Spleen (tissue), 7 donors: ENCODE results near the gene TBX3.

Experiments
- CTCF ChIP-seq, 11 experiments: fragments of 200-600 bp in 7 of 11; fragments of 450-650 bp in 4 of 11; sonication (generic) in 4 of 11; IDR thresholded peaks in 8 of 11; conservative IDR thresholded peaks in 3 of 11; 1 replicate in 7 of 11; 2 replicates in 4 of 11; pipeline versions ENCODE4 v1.4.0 to v1.8.0; 2016 to 2021; ENCODE audit warnings: antibody characterized with exemption in 11 of 11, inconsistent platforms in 4 of 11, mild to moderate bottlenecking in 1 of 11
- POLR2A ChIP-seq, 3 donors: fragments of 450-650 bp; IDR thresholded peaks; one replicate each; pipeline ENCODE4 v1.5.1; 2017; ENCODE audit warnings: antibody characterized with exemption in 3 of 3, mild to moderate bottlenecking in 1 of 3
- POLR2AphosphoS5 ChIP-seq, 3 donors: sonication (generic); formaldehyde crosslinking; IDR thresholded peaks; one replicate each; pipeline ENCODE4 v1.5.1; 2017; ENCODE audit warnings: antibody characterized with exemption in 3 of 3
- donor health status: DM: no; HTN: no; CAD: no; lungs with moderate emphysema.
- donor health status: DM: no; HTN: no; CAD: no.
- donor health status: DM: no; HTN: no; CAD: no.

- TF ChIP-seq CTCF (IDR thresholded peaks at IDR 0.05 in 8 of 11, conservative IDR thresholded peaks at IDR 0.05 in 3 of 11): no peak
- TF ChIP-seq POLR2AphosphoS5 (IDR thresholded peaks at IDR 0.05): no peak
- TF ChIP-seq POLR2A (IDR thresholded peaks at IDR 0.05): no peak
Measured at GRCh38 chr12:114623737-114624136, 60.2 kb downstream of the TBX3 start.
